Fibroblast of lung (primary cell): ENCODE data around the gene CAPN14. TPM values are rescaled to one million over a fixed set of nuclear protein-coding genes. Genes with fewer than 3 reads are reported as not detected.

ENCODE experiments used
- DNase-seq, 2 donors: peaks; one replicate each; pipeline versions ENCODE4 v3.0.0 to v3.0.0-alpha.2; 2010; ENCODE audit warnings: low read depth in 2 of 2
- H2AFZ ChIP-seq: 2 replicates; pipeline ENCODE4 v1.5.1; 2012; ENCODE audit warnings: low read length, control low read depth, inconsistent platforms
- H3K27ac ChIP-seq: 2 replicates; pipeline ENCODE4 v1.5.1; 2011; ENCODE audit warnings: low read length, control low read depth; ENCODE audit not compliant: insufficient read depth
- H3K27me3 ChIP-seq: 2 replicates; pipeline ENCODE4 v1.5.1; 2011; ENCODE audit warnings: mild to moderate bottlenecking, low read length; ENCODE audit not compliant: control insufficient read depth, insufficient read depth
- H3K36me3 ChIP-seq: 2 replicates; pipeline ENCODE4 v1.5.1; 2011; ENCODE audit warnings: low read length; ENCODE audit not compliant: control insufficient read depth, insufficient read depth
- H3K4me1 ChIP-seq: 2 replicates; pipeline ENCODE4 v1.5.1; 2011; ENCODE audit warnings: low read length; ENCODE audit not compliant: control insufficient read depth, insufficient read depth; ENCODE audit errors: extremely low read depth
- H3K4me2 ChIP-seq: 2 replicates; pipeline ENCODE4 v1.5.1; 2011; ENCODE audit warnings: low read length, control low read depth; ENCODE audit not compliant: insufficient read depth; ENCODE audit errors: extremely low read depth
- H3K4me3 ChIP-seq, 4 experiments: fragments of 200-600 bp in 1 of 4; sonication (generic) in 1 of 4; replicated peaks in 1 of 4; 2 replicates each; pipeline ENCODE4 v1.5.1; 2011 to 2016; ENCODE audit warnings: low read length in 4 of 4, low read depth in 3 of 4, mild to moderate bottlenecking in 3 of 4, control low read depth in 2 of 4, inconsistent platforms in 1 of 4, mixed read lengths in 1 of 4; ENCODE audit not compliant: insufficient read depth in 1 of 4; ENCODE audit errors: control extremely low read depth in 1 of 4
- H3K79me2 ChIP-seq: 2 replicates; pipeline ENCODE4 v1.5.1; 2012; ENCODE audit warnings: mild to moderate bottlenecking, low read length, inconsistent platforms; ENCODE audit not compliant: control insufficient read depth, insufficient read depth
- H3K9ac ChIP-seq: 2 replicates; pipeline ENCODE4 v1.5.1; 2011; ENCODE audit warnings: mild to moderate bottlenecking, low read length, control low read depth; ENCODE audit not compliant: insufficient read depth
- H3K9me3 ChIP-seq: 2 replicates; pipeline ENCODE4 v1.5.1; 2012; ENCODE audit warnings: low read depth, low read length; ENCODE audit not compliant: control insufficient read depth, insufficient read depth
- H4K20me1 ChIP-seq: 2 replicates; pipeline ENCODE4 v1.5.1; 2011; ENCODE audit warnings: low read length; ENCODE audit not compliant: control insufficient read depth, insufficient read depth; ENCODE audit errors: extremely low read depth
- EZH2 ChIP-seq: IDR thresholded peaks from 2 replicates; pipeline ENCODE4 v1.5.1; 2012; ENCODE audit warnings: low read length, control low read depth, mild to moderate bottlenecking; ENCODE audit errors: missing control alignments
- polyA plus RNA-seq, 2 donors: library from polyadenylated mRNA; depleted of rRNA in 1 of 2; stranded (reverse) in 1 of 2; unstranded in 1 of 2; fragments of >200 nt; gene quantifications; 2 replicates each; pipeline ENCODE4 v1.2.1, GENCODE V29; 2011 to 2012; ENCODE audit warnings: missing spikeins in 1 of 2
- total RNA-seq: library from RNA; depleted of rRNA; stranded (reverse); fragments of >200 nt; gene quantifications from 2 replicates; pipeline ENCODE4 v1.2.1, GENCODE V29; 2014
- TF ChIP-seq, protein P1 (sequence below), 2 donors: IDR thresholded peaks in 1 of 2; conservative IDR thresholded peaks in 1 of 2; 1 replicate in 1 of 2; 2 replicates in 1 of 2; pipeline ENCODE4 v1.5.1; 2011 to 2012; ENCODE audit warnings: low read length in 2 of 2, control low read depth in 1 of 2, inconsistent platforms in 1 of 2, low read depth in 1 of 2, mild to moderate bottlenecking in 1 of 2

Gene CAPN14
- total and polyA plus RNA-seq, 2 donors (not counting 1 experiment from before 2014, with no cell fraction given), result 0.05 to 0.17 TPM

DNA sequence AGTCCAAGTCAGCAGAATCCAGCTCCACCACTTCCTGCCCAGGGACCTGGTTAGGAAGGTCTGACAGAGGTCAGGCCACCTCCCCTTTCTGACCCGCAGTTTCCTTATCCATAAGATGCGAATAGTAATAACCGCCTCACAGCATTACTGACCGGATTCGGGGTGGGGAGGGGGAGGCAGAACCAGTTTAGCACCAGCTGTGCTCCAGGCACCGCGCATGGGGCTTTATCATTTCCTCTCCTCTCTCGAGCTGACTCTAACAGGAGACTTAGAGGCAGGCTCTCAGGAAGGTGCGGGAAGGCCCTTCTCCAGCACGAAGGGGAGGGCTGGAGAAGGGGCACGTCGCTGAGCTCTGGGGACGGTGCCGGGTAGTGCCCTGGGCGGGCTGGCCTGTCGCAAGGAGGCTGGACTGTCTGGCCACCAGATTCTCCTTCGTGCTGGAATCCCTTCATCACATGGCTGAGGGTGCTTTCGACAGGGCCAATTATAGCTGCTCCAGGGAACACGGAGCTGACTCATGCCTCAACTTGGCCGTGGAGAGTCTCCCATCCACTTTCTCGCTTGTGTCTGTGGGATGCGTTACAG lies 22.4 kb upstream of the CAPN14 start:
- peak; percentile 56 to 81 for DNase-seq
- H3K9me3 ChIP-seq, result no peaks in the 10 kb centered on the region
- peaks cover 3% of the 10 kb centered on the region for H3K36me3 ChIP-seq
- TF ChIP-seq EZH2, result no peak
- TF ChIP-seq, protein P1, sequence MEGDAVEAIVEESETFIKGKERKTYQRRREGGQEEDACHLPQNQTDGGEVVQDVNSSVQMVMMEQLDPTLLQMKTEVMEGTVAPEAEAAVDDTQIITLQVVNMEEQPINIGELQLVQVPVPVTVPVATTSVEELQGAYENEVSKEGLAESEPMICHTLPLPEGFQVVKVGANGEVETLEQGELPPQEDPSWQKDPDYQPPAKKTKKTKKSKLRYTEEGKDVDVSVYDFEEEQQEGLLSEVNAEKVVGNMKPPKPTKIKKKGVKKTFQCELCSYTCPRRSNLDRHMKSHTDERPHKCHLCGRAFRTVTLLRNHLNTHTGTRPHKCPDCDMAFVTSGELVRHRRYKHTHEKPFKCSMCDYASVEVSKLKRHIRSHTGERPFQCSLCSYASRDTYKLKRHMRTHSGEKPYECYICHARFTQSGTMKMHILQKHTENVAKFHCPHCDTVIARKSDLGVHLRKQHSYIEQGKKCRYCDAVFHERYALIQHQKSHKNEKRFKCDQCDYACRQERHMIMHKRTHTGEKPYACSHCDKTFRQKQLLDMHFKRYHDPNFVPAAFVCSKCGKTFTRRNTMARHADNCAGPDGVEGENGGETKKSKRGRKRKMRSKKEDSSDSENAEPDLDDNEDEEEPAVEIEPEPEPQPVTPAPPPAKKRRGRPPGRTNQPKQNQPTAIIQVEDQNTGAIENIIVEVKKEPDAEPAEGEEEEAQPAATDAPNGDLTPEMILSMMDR (conservative IDR thresholded peaks at IDR 0.05 in 1 of 2, IDR thresholded peaks at IDR 0.05 in 1 of 2; ENCODE audit: low read depth in 1 of 2, low read length in 2 of 2), result no peak
- peaks cover 15% of the 10 kb centered on the region for H3K4me1 ChIP-seq
- H3K4me3 ChIP-seq, result no peak overlapping the region
- peak overlapping the region; percentile 31 for H2AFZ ChIP-seq
- no peaks in the 10 kb centered on the region for H3K27me3 ChIP-seq
- H3K4me2 ChIP-seq, result peak overlapping the region; percentile 26
- H3K79me2 ChIP-seq, result no peaks in the 10 kb centered on the region
- H4K20me1 ChIP-seq, result no peaks in the 10 kb centered on the region
- no peak overlapping the region for H3K9ac ChIP-seq
- peak overlapping the region; percentile 55 for H3K27ac ChIP-seq

DNA sequence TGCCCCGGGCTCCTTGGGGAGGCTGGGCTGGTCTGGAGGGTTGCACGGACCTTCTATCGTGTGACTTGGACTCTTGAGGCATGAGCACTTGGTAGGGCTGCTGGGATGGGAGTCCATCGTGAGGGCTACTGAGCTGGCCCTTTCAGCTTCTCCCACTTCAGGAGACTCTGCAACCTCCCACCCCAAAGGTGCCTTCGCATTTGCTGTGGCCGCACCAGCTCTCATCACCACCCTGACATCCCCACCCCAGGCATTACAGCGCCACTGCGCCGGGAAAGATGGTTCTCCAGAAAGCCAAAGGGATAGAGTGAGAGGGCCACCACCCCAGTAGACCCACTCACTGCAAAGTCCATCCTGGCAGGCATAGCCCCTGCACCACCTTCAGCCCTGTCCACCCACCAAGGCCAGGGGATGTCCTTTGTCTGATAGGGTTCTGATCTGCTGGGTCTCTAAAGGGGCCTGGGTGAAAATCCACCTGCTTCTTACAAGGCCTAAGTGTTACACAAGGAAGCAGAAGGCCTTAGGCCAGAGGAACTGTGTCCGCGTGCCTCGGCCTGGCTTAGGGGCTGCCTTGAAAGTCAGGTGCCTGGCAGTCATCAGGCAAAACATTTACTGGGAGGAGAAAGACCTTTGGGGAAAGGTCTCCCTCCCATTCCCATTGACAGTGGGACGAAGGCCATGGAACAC lies 21.7 kb upstream of the CAPN14 start:
- Histone ChIP-seq H3K4me2 (no peak overlapping the region), H3K79me2 (no peaks in the 10 kb centered on the region), H3K9me3 (no peaks in the 10 kb centered on the region), H3K36me3 (peaks cover 3% of the 10 kb centered on the region), H3K27ac (no peak overlapping the region), H3K4me1 (peaks cover 15% of the 10 kb centered on the region), H3K4me3 (no peak overlapping the region), H2AFZ (no peak overlapping the region), H3K27me3 (no peaks in the 10 kb centered on the region), H3K9ac (no peak overlapping the region), H4K20me1 (no peaks in the 10 kb centered on the region)
- no peak for DNase-seq
- TF ChIP-seq, protein P1 (conservative IDR thresholded peaks at IDR 0.05 in 1 of 2, IDR thresholded peaks at IDR 0.05 in 1 of 2; ENCODE audit: low read depth in 1 of 2, low read length in 2 of 2), result no peak
- no peak for TF ChIP-seq EZH2

DNA sequence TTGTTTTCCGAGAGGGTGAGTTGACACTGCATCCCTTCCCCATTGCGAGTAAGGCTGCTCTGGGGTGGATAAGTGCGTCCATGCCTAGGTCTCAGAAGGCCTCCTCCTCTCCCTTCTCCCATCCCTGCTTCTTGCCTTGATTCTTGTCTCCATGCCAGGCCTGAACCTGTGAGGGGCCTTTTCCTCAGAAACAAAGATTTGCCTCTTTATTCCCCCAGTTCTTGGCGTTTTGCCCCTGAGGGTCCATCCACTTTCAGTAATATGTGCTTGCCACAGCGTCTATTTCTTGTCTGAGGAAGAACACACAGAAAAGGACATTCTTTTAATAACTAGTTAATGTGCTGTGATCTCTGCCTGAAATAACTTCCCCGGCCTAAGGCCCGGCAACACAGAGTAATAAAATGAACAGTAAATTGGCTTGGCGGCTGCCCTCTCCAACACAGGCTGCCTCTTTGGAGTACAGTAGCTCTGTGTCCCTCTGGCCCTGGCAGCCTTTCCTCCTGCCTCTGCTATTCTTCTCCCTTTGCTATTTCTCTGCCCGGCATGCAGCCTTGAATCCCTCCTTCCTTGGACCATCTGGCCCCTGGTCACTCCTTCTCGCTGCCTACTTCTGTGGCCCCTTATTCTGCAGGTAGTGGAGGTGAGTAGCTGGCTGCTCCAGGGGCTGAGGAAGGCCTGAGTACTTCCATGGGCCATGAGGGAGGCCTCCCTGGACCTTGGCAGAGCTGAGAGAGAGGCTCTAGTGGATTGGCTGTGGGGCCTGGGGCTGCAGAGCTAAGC lies 21.0 kb upstream of the CAPN14 start:
- H4K20me1 ChIP-seq, result no peaks in the 10 kb centered on the region
- no peaks in the 10 kb centered on the region for H3K27me3 ChIP-seq
- H2AFZ ChIP-seq, result no peak overlapping the region
- H3K36me3 ChIP-seq, result peaks cover 3% of the 10 kb centered on the region
- DNase-seq, result peak in 1 of 2 donors; percentile 29
- H3K79me2 ChIP-seq, result no peaks in the 10 kb centered on the region
- H3K4me3 ChIP-seq, result peak overlapping the region in 1 of 4 experiments; percentile 8
- no peak overlapping the region for H3K27ac ChIP-seq
- peaks cover 16% of the 10 kb centered on the region for H3K4me1 ChIP-seq
- TF ChIP-seq, protein P1 (conservative IDR thresholded peaks at IDR 0.05 in 1 of 2, IDR thresholded peaks at IDR 0.05 in 1 of 2; ENCODE audit: low read depth in 1 of 2, low read length in 2 of 2), result no peak
- TF ChIP-seq EZH2, result no peak
- H3K4me2 ChIP-seq, result no peak overlapping the region
- no peak overlapping the region for H3K9ac ChIP-seq
- H3K9me3 ChIP-seq, result no peaks in the 10 kb centered on the region
